Adrenal gland (tissue), 12 donors: Measurements from ENCODE around the gene RSRC1. TPM values are rescaled to one million over a fixed set of nuclear protein-coding genes. Genes with fewer than 3 reads are reported as not detected.

Source experiments
- DNase-seq, 7 donors: peaks; one replicate each; pipeline ENCODE4 v3.0.0-alpha.2; 2019 to 2020
- H3K27ac ChIP-seq, 5 donors: fragments of 200-600 bp; sonication (generic) in 4 of 5; 1 replicate in 3 of 5; 2 replicates in 2 of 5; pipeline versions ENCODE4 v1.5.1 to v1.8.0; 2016 to 2020; ENCODE audit warnings: mild to moderate bottlenecking in 1 of 5
- H3K27me3 ChIP-seq: fragments of 200-600 bp; 2 replicates; pipeline ENCODE4 v1.8.0; 2021
- H3K36me3 ChIP-seq, 2 donors: fragments of 200-600 bp; replicated peaks in 1 of 2; 1 replicate in 1 of 2; 2 replicates in 1 of 2; pipeline versions ENCODE4 v1.5.1 to v1.8.0; 2018 to 2022
- H3K4me1 ChIP-seq, 2 donors: fragments of 200-600 bp; replicated peaks in 1 of 2; 1 replicate in 1 of 2; 2 replicates in 1 of 2; pipeline versions ENCODE4 v1.5.1 to v1.8.0; 2018 to 2021
- H3K4me3 ChIP-seq, 4 donors: fragments of 200-600 bp; sonication (generic) in 3 of 4; one replicate each; pipeline ENCODE4 v1.5.1; 2016 to 2018
- H3K9me3 ChIP-seq, 3 donors: fragments of 200-600 bp; sonication (generic) in 1 of 3; replicated peaks in 1 of 3; 1 replicate in 2 of 3; 2 replicates in 1 of 3; pipeline versions ENCODE4 v1.5.1 to v1.8.0; 2016 to 2021
- CTCF ChIP-seq, 6 experiments: fragments of 450-650 bp in 4 of 6; fragments of 200-600 bp in 2 of 6; sonication (generic) in 1 of 6; IDR thresholded peaks; 1 replicate in 5 of 6; 2 replicates in 1 of 6; pipeline versions ENCODE4 v1.5.1 to v1.8.0; 2016 to 2021; ENCODE audit warnings: antibody characterized with exemption in 6 of 6, mild to moderate bottlenecking in 2 of 6, moderate library complexity in 1 of 6
- POLR2A ChIP-seq, 2 donors: fragments of 450-650 bp; IDR thresholded peaks; one replicate each; pipeline ENCODE4 v1.6.1; 2017; ENCODE audit warnings: antibody characterized with exemption in 2 of 2, mild to moderate bottlenecking in 2 of 2, moderate library complexity in 1 of 2
- WGBS, 4 donors: extraction: QIAGEN DNeasy Blood & Tissue Kit in 2 of 4; methylation state at CpG; one replicate each; pipeline versions ENCODE4 v1.1.5 to v1.1.7; 2013 to 2017; 5-methylcytosine and 5-hydroxymethylcytosine counted together
- intact Hi-C, 2 donors: fragments of 100-400 bp; cut with DNase I; formaldehyde crosslinking; loops; one replicate each; pipeline versions ENCODE4 v1.14.1 to v1.15.0; 2022 to 2023
- polyA plus RNA-seq, 3 donors: library from polyadenylated mRNA; stranded (reverse); fragments of 200-250 nt in 2 of 3; fragments of 350-450 nt in 1 of 3; fragmentation: Illumina TruSeq in 1 of 3; extraction: RNeasy Lipid Tissue Mini Kit (QIAGEN cat#74804) in 1 of 3; gene quantifications; one replicate each; pipeline ENCODE4 v1.2.3, GENCODE V29; 2013 to 2014
- total RNA-seq, 9 donors: library from RNA; depleted of rRNA in 4 of 9; stranded (reverse); fragments of >200 nt in 4 of 9; fragments of 120-200 nt in 1 of 9; fragmentation: NEBNext Ultra II Directional in 1 of 9; extraction: Animal tissue kit (Norgen Biotek cat#: 25700) in 1 of 9; gene quantifications; one replicate each; pipeline versions ENCODE4 v1.1.0 to v1.2.4, GENCODE V29; 2013 to 2023
- donor health status: healthy with polysubstance abuse.
- donor health status: Bipolar disorder and iron deficiency.
- donor health status: DM: yes; HTN: yes; CAD: no.
- donor health status: DM: no; HTN: no; CAD: no.
- donor health status: DM: no; HTN: no; CAD: no.
- donor health status: DM: yes; HTN: yes; CAD: no.

RSRC1 gene
- total and polyA plus RNA-seq, 12 donors: 12.6 to 125 (median 37.5) TPM

GRCh38 chr3:158103081-158103886, 6.6 kb upstream of the RSRC1 start:
- intact Hi-C loops: no loop called here
- TF ChIP-seq POLR2A (IDR thresholded peaks at IDR 0.05) (no peak), CTCF (IDR thresholded peaks at IDR 0.05) (no peak)
- DNase-seq: peak in 1 of 7 donors; percentile 30
- Histone ChIP-seq H3K4me3 (peak overlapping the region in 1 of 4 donors; percentile 11), H3K9me3 (no peaks in the 10 kb centered on the region), H3K36me3 (no peaks in the 10 kb centered on the region), H3K27me3 (peaks cover 92% of the 10 kb centered on the region), H3K4me1 (peaks cover 12 to 26% of the 10 kb centered on the region in 2 donors), H3K27ac (no peak overlapping the region)
- 10 to 14% (median 10%) methylated on average over 23 to 52 of the region's 52 CpGs for WGBS, 4 donors

GRCh38 chr3:158103887-158104327, 6.0 kb upstream of the RSRC1 start:
- peaks cover 9 to 24% of the 10 kb centered on the region in 2 donors for H3K4me1 ChIP-seq
- DNase-seq: no peak
- intact Hi-C loops: no loop called here
- H3K27ac ChIP-seq: no peak overlapping the region
- H3K27me3 ChIP-seq: peaks cover 91% of the 10 kb centered on the region
- H3K36me3 ChIP-seq: no peaks in the 10 kb centered on the region
- H3K9me3 ChIP-seq: no peaks in the 10 kb centered on the region
- H3K4me3 ChIP-seq: peak overlapping the region in 1 of 4 donors; percentile 11
- WGBS, 4 donors: 15 to 28% (median 26%) methylated on average over 19 of the region's 19 CpGs
- TF ChIP-seq POLR2A (IDR thresholded peaks at IDR 0.05) (no peak), CTCF (IDR thresholded peaks at IDR 0.05) (no peak)

GRCh38 chr3:158104431-158104921, 5.4 kb upstream of the RSRC1 start:
- H3K36me3 ChIP-seq: no peaks in the 10 kb centered on the region
- DNase-seq: no peak
- H3K4me3 ChIP-seq: no peak overlapping the region
- H3K4me1 ChIP-seq: peaks cover 11 to 29% of the 10 kb centered on the region in 2 donors
- TF ChIP-seq POLR2A (IDR thresholded peaks at IDR 0.05) (no peak), CTCF (IDR thresholded peaks at IDR 0.05) (no peak)
- WGBS, 4 donors: 37 to 42% (median 38%) methylated on average over 5 of the region's 5 CpGs
- intact Hi-C loops: no loop called here
- H3K9me3 ChIP-seq: no peaks in the 10 kb centered on the region
- H3K27ac ChIP-seq: no peak overlapping the region
- H3K27me3 ChIP-seq: peaks cover 90% of the 10 kb centered on the region

- TF ChIP-seq POLR2A (IDR thresholded peaks at IDR 0.05): no peak
- TF ChIP-seq CTCF (IDR thresholded peaks at IDR 0.05): no peak
- Histone ChIP-seq H3K4me1 (peaks cover 13 to 30% of the 10 kb centered on the region in 2 donors), H3K27me3 (peaks cover 82% of the 10 kb centered on the region), H3K27ac (no peak overlapping the region), H3K9me3 (no peaks in the 10 kb centered on the region), H3K4me3 (peak overlapping the region in 2 of 4 donors; percentile 3 to 58), H3K36me3 (no peaks in the 10 kb centered on the region)
- DNase-seq: peak in 1 of 7 donors; percentile 7
- intact Hi-C loops: no loop called here
- WGBS, 4 donors: 2 to 3% (median 3%) methylated on average over 12 to 39 of the region's 39 CpGs
Observed at GRCh38 chr3:158105119-158105709, 4.7 kb upstream of the RSRC1 start.
